GM12878 (cell line): ENCODE results near the gene NUP85. TPM values are rescaled to one million over a fixed set of nuclear protein-coding genes. Genes with fewer than 3 reads are reported as not detected.

Source experiments
- ATAC-seq: fragments of 200-7000 bp; cut with Tn5 transposase; 3 replicates; pipeline ENCODE4 v1.9.1; 2020; ENCODE audit warnings: mild to moderate bottlenecking, moderate library complexity
- BruUV-seq: library from RNA; stranded (reverse); fragments of 400-500 nt; replicated peaks from 2 replicates; lab custom pipeline; 2021; lab: Mats Ljungman, UMichigan
- CTCF ChIA-PET: fragments of 300-600 bp; sonication (Branson Sonifier 250); formaldehyde crosslinking; extraction: SDS; loops from one replicate; lab custom pipeline; 2021; ENCODE audit warnings: inconsistent platforms; lab: Yijun Ruan, JAX
- POLR2A ChIA-PET: fragments of 350-600 bp; formaldehyde crosslinking; extraction: SDS; loops from one replicate; lab custom pipeline; 2021; ENCODE audit warnings: inconsistent platforms; lab: Charles Lee
- RAD21 ChIA-PET: fragments of 300-600 bp; sonication (Branson Sonifier 250); formaldehyde crosslinking; loops from one replicate; lab custom pipeline; 2023; ENCODE audit warnings: antibody characterized with exemption; ENCODE audit not compliant: unreplicated experiment; lab: Charles Lee
- SMC1A ChIA-PET: fragments of 300-600 bp; sonication (Branson Sonifier 250); formaldehyde crosslinking; loops from one replicate; lab custom pipeline; 2023; ENCODE audit not compliant: unreplicated experiment, uncharacterized antibody; lab: Charles Lee
- DNase-seq: peaks from one replicate; pipeline ENCODE4 v3.0.0-alpha.2; 2011; ENCODE audit warnings: low read depth, low spot score
- FAIRE-seq: peaks from 3 replicates; lab custom pipeline; 2011; peaks lifted over from hg19 to GRCh38; lab: Jason Lieb, UNC
- H2AFZ ChIP-seq: 2 replicates; pipeline ENCODE4 v1.6.0; 2011; ENCODE audit warnings: low read depth, low read length, control low read depth; ENCODE audit not compliant: control insufficient read depth
- H3K27ac ChIP-seq: 2 replicates; pipeline ENCODE4 v1.5.1; 2011; ENCODE audit warnings: control low read depth; ENCODE audit not compliant: control insufficient read depth, insufficient read depth
- H3K27me3 ChIP-seq, 2 experiments: replicated peaks in 1 of 2; 2 replicates each; pipeline versions ENCODE4 v1.6.0 to v1.6.1; 2011; ENCODE audit warnings: low read length in 1 of 2; ENCODE audit not compliant: control insufficient read depth in 2 of 2, insufficient read depth in 2 of 2
- H3K36me3 ChIP-seq, 2 experiments: 2 replicates each; pipeline ENCODE4 v1.5.1; 2011; ENCODE audit warnings: low read length in 1 of 2; ENCODE audit not compliant: control insufficient read depth in 2 of 2, insufficient read depth in 2 of 2
- H3K4me1 ChIP-seq: 2 replicates; pipeline ENCODE4 v1.6.1; 2011; ENCODE audit warnings: mild to moderate bottlenecking, low read length, moderate library complexity, mixed read lengths; ENCODE audit not compliant: control insufficient read depth, insufficient read depth
- H3K4me2 ChIP-seq: 2 replicates; pipeline ENCODE4 v1.6.0; 2011; ENCODE audit warnings: control low read depth; ENCODE audit not compliant: control insufficient read depth, insufficient read depth
- H3K4me3 ChIP-seq: fragments of 200-600 bp; sonication (generic); 2 replicates; pipeline ENCODE4 v1.5.1; 2016
- H3K79me2 ChIP-seq: 2 replicates; pipeline ENCODE4 v1.6.0; 2011; ENCODE audit warnings: low read length; ENCODE audit not compliant: control insufficient read depth, insufficient read depth
- H3K9ac ChIP-seq: 2 replicates; pipeline ENCODE4 v1.8.0; 2011; ENCODE audit warnings: low read length, control low read depth, mixed read lengths; ENCODE audit not compliant: control insufficient read depth, insufficient read depth
- H3K9me3 ChIP-seq: replicated peaks from 3 replicates; pipeline ENCODE4 v1.5.1; 2011; ENCODE audit warnings: mild to moderate bottlenecking, low read length; ENCODE audit not compliant: control insufficient read depth, insufficient read depth
- H4K20me1 ChIP-seq: 2 replicates; pipeline ENCODE4 v1.6.0; 2011; ENCODE audit not compliant: control insufficient read depth, insufficient read depth
- CHD4 ChIP-seq: fragments of 200-600 bp; sonication (generic); IDR thresholded peaks from 2 replicates; pipeline ENCODE4 v1.6.1; 2016; ENCODE audit warnings: mild to moderate bottlenecking
- SKIL ChIP-seq: fragments of 450-650 bp; IDR thresholded peaks from 2 replicates; pipeline ENCODE4 v1.6.1; 2017; ENCODE audit warnings: mild to moderate bottlenecking, low read depth, inconsistent platforms; ENCODE audit not compliant: poor library complexity, severe bottlenecking
- SUZ12 ChIP-seq: fragments of 200-600 bp; sonication (generic); IDR thresholded peaks from one replicate; pipeline ENCODE4 v1.6.1; 2018; ENCODE audit warnings: antibody characterized with exemption, mild to moderate bottlenecking; ENCODE audit not compliant: unreplicated experiment
- ZBED1 ChIP-seq: IDR thresholded peaks from 2 replicates; pipeline ENCODE4 v1.6.1; 2016; ENCODE audit warnings: borderline replicate concordance
- whole genome bisulfite sequencing: methylation state at CpG from one replicate; pipeline ENCODE4 v1.1.6; 2016; ENCODE audit warnings: low lambda C conversion rate; ENCODE audit not compliant: insufficient replicate concordance, insufficient coverage; ENCODE audit errors: missing lambda C conversion rate; 5-methylcytosine and 5-hydroxymethylcytosine counted together
- in situ Hi-C: fragments of 300-500 bp; cut with MboI; formaldehyde crosslinking; loops from 9 replicates; pipeline ENCODE4 v1.14.3; 2018; ENCODE audit warnings: mixed read lengths
- intact Hi-C: fragments of 100-400 bp; cut with micrococcal nuclease; formaldehyde crosslinking; loops from one replicate; pipeline ENCODE4 v1.14.2; 2022; ENCODE audit not compliant: unreplicated experiment
- polyA plus RNA-seq, 11 experiments: library from polyadenylated mRNA; depleted of rRNA in 4 of 11; unstranded in 6 of 11; stranded (reverse) in 5 of 11; fragments of >200 nt; fragmentation: Nextera tagmentation in 4 of 11; fragmentation: Illumina TruSeq in 1 of 11; extraction: Ambion mirVana in 4 of 11; extraction: Trizol in 1 of 11; gene quantifications; 1 replicate in 1 of 11; 2 replicates in 10 of 11; pipeline versions ENCODE4 v1.2.1 to v1.2.3, GENCODE V29; 2011 to 2016; ENCODE audit warnings: inconsistent platforms in 2 of 11, missing spikeins in 2 of 11, low read depth in 1 of 11
- total RNA-seq, 4 experiments: library from RNA; depleted of rRNA in 3 of 4; stranded (reverse); fragments of >200 nt in 3 of 4; fragmentation: Illumina TruSeq in 1 of 4; extraction: Trizol in 1 of 4; gene quantifications; 2 replicates each; pipeline versions ENCODE4 v1.2.1 to v1.2.3, GENCODE V29; 2013 to 2021

The NUP85 gene
- total and polyA plus RNA-seq, 10 of the 15 experiments (the other 5 are each of a cell fraction or from before 2014, with no cell fraction given), result 54.0 to 135 (median 95.4) TPM

GRCh38 chr17:75263055-75263454, 57.6 kb downstream of the NUP85 start:
- in situ Hi-C loops (no loop called here), intact Hi-C loops (loop anchor here (10.0 kb wide), 1 partner anchor 252 kb away; the partner anchor contains the start of genes CASKIN2 and TSEN54)
- ChIA-PET SMC1A (interaction anchor here (0.9 to 5.0 kb wide), 8 partner anchors 7 to 149 kb away, joined by 3 to 62 read pairs (median 4); partner anchors contain the start of gene MIF4GD), RAD21 (interaction anchor here (0.6 to 3.5 kb wide), 9 partner anchors 8 to 484 kb away, joined by 3 to 43 read pairs (median 4); partner anchors contain the start of genes MIF4GD and SLC25A19), POLR2A (interaction anchor here (0.9 to 4.8 kb wide), 7 partner anchors 8 to 154 kb away, joined by 3 to 81 read pairs (median 13); partner anchors contain the start of genes ARMC7, MIF4GD and SLC25A19), CTCF (interaction anchor here (0.7 to 4.8 kb wide), 9 partner anchors 8 to 149 kb away, joined by 3 to 58 read pairs (median 5); partner anchors contain the start of genes GRB2, MIF4GD and SLC25A19)
- Histone ChIP-seq H3K27ac (no peak overlapping the region), H2AFZ (no peak overlapping the region), H3K79me2 (peaks cover 53% of the 10 kb centered on the region), H3K4me1 (peaks cover 9% of the 10 kb centered on the region), H3K27me3 (no peaks in the 10 kb centered on the region), H3K36me3 (peaks cover 12 to 14% of the 10 kb centered on the region in 2 experiments), H3K4me2 (no peak overlapping the region; the same call in 1 of the 2 replicates), H4K20me1 (no peaks in the 10 kb centered on the region), H3K4me3 (0 out of 2 replicates have a peak overlapping the region, but pooled peaks have one; percentile 86), H3K9me3 (no peaks in the 10 kb centered on the region), H3K9ac (no peak overlapping the region)
- WGBS, result 98% methylated on average over 4 of the region's 4 CpGs
- FAIRE-seq, result no peak
- TF ChIP-seq SUZ12, result no peak
- TF ChIP-seq ZBED1, result no peak
- no peak for TF ChIP-seq CHD4
- no peak for TF ChIP-seq SKIL
- no peak for ATAC-seq
- no peak for DNase-seq
- BruUV-seq, result no TSS peak
